GM18508 (cell line): ENCODE results near the gene SKIC8.

Experiments used
- ATAC-seq: cut with Tn5 transposase; IDR thresholded peaks from one replicate; pipeline ENCODE4 v1.9.1; 2021; ENCODE audit warnings: moderate number of reproducible peaks; ENCODE audit not compliant: insufficient read depth, unreplicated experiment

The SKIC8 gene

GRCh38 chr15:78322724-78323521, 23.5 kb upstream of the SKIC8 start:
- no peak for ATAC-seq

GRCh38 chr15:78322243-78322642, 22.8 kb upstream of the SKIC8 start:
- no peak for ATAC-seq

GRCh38 chr15:78321786-78322185, 22.4 kb upstream of the SKIC8 start:
- ATAC-seq, result no peak

- ATAC-seq, result no peak
These were observed 21.7 kb upstream of the SKIC8 start for GRCh38 chr15:78321041-78321570.

GRCh38 chr15:78320183-78320582, 20.8 kb upstream of the SKIC8 start:
- no peak for ATAC-seq

- no peak for ATAC-seq
These were observed 20.2 kb upstream of the SKIC8 start for GRCh38 chr15:78319588-78319987.

GRCh38 chr15:78317145-78317836, 17.9 kb upstream of the SKIC8 start:
- no peak for ATAC-seq

- no peak for ATAC-seq
These were observed 17.1 kb upstream of the SKIC8 start for GRCh38 chr15:78316283-78317083.

GRCh38 chr15:78315686-78316282, 16.4 kb upstream of the SKIC8 start:
- ATAC-seq, result no peak

GRCh38 chr15:78314181-78314581, 14.8 kb upstream of the SKIC8 start:
- ATAC-seq, result no peak

GRCh38 chr15:78313383-78313782, 14.0 kb upstream of the SKIC8 start:
- no peak for ATAC-seq

GRCh38 chr15:78312957-78313356, 13.5 kb upstream of the SKIC8 start:
- ATAC-seq, result no peak

GRCh38 chr15:78312536-78312935, 13.1 kb upstream of the SKIC8 start:
- ATAC-seq, result no peak

GRCh38 chr15:78311292-78311691, 11.9 kb upstream of the SKIC8 start:
- no peak for ATAC-seq

- no peak for ATAC-seq
These were observed 9.1 kb upstream of the SKIC8 start for GRCh38 chr15:78308422-78309032.

GRCh38 chr15:78307976-78308375, 8.6 kb upstream of the SKIC8 start:
- no peak for ATAC-seq

GRCh38 chr15:78306176-78306774, 6.9 kb upstream of the SKIC8 start:
- no peak for ATAC-seq

GRCh38 chr15:78304216-78305066, 5.0 kb upstream of the SKIC8 start:
- no peak for ATAC-seq
